GM21447 (cell line): ENCODE measurements around the gene MEGF11.

Source experiments
- ATAC-seq: cut with Tn5 transposase; IDR thresholded peaks from one replicate; pipeline ENCODE4 v1.9.1; 2021; ENCODE audit not compliant: unreplicated experiment

Gene MEGF11

DNA sequence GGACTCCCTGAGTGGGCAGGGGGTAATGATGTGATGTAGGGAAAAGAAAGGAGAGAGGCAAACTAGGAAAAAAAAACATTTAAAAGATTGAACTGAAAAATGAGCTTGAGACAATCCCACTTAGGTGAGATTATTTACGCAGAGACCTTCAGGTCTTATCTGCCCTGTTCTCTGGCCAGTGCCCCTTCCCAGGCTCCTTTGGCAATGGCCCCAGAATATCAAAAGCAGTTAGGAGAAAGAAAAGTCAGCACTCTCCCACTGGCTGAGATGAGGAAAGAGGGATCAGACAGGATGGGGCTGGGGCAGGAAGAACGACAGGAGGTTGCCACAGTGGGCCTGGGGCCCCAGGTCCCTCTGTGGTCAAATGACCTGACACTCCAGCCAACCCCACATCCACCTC, 105.4 kb downstream of the MEGF11 start:
- ATAC-seq: no peak

DNA sequence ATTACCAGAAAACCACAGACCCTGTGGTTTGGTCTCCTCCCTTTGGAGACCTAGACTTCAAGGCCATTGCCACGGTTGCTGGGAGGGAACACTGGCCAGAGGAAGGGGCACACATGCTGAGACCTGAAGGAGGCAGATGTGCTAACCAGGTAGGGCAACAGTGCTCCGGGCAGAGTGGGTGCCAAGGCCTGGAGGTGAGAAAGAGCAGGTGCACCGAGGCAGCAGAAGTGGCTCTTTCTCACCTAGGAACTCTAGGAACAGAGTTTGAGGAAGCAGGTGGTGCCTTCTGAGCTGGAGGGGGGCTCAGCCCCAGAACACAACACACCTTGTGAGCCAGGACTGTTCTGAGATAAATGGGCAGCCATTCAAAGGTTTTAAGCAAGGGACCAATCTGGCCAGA, 106.1 kb downstream of the MEGF11 start:
- ATAC-seq: no peak

DNA sequence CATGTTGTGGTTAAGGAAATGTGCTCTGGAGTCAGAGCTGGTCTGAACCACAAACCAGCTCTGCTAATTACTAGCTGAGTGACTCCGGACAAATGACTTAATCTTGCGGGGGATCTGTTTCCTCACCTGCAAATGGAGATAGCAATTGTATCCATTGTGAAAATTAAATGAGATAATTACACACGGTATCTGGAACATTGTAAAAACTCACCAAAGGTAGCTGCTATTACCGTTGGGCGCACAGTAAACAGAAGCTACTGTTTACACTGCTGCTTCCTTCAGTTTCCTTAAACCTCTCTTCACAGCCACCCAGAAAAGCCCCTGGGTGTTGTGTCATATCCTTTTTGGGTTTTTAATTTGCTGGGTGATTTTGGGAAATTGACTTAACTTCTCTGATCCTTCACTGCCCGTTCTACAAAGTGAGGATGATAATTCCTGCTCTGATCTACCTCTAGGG, 107.8 kb downstream of the MEGF11 start:
- ATAC-seq: no peak

DNA sequence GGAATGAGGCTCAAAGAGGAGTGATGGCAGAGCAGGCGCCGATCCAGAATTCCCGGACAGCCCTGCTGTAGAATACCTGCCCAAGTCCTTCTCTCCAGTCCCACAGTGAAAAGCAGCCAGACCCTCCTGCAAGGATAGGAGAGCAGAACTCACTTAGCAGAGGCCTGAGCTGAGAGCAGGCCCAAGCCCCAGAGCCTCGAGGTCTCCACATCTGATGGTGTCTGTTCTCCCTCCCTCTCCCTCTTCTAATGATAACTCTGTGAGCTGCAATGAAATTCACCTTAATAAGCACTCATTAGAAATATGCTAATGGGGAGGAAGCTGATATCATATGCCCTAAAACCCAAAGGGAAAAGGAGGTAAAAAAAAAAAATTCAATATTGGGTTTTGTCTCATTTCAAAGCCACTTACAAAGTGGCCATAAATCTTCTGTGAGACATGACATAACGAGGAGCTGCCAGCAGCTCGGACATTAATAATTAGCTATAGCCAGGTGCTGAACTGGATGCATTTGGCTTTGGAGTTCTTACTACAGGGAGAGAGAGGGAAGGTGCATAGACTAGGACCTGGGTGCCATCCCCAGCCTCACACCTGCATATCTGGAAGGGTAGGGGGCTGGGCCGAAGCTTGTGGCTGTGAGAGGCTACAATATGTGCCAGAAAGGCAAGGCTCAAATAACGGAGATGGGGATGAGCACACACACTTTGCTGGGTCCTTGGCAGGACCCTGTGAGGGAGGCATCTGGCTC, 108.4 kb downstream of the MEGF11 start:
- ATAC-seq: no peak

DNA sequence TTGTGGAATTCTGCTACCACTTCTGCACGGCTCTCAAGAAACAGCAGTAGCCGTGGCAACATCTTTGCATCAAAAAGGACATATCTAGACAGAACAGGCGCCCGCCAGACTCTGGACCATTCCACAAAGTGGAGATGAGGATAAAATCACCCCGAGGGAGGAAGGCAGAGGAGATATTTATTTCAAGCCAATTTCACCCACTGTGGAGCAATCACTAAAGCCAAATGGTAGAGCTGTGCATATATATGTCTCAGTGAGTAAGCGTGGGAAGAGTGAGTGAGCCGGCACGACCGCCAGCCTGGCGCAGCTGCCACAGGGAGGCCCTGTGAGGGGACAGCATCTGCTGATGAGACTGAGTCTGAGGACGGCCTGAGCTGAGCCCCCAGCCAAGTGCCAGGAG, 111.3 kb downstream of the MEGF11 start:
- ATAC-seq: no peak

DNA sequence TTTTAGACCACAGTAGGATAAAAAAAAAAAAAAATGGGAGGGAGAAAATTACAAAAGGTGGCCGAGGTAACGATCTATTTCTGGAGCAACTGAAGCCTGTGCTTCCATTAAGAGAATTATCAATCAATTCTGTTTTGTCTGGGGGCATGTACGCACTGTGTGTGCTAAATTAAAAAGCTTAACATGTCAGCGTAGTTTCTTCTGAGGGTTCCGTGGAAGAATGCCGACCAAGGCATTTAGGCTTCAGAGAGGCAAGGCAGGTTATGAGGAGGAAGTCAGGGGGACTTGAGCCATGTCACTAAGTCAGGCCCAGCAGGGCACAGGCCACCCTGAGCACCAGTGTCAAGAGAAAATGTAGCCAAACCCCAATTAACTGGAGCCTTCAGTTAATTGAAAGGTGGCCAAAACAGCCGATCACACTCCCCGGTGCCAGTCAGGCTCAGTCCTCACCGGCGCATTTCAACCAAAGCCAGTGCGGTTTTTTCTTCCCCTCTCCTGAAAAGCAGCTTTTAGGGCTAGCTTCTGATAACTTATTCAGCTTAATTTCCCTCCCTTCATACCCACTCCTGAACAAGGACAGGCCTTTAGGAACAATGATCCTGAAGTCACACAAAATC, 113.9 kb downstream of the MEGF11 start:
- no peak for ATAC-seq

DNA sequence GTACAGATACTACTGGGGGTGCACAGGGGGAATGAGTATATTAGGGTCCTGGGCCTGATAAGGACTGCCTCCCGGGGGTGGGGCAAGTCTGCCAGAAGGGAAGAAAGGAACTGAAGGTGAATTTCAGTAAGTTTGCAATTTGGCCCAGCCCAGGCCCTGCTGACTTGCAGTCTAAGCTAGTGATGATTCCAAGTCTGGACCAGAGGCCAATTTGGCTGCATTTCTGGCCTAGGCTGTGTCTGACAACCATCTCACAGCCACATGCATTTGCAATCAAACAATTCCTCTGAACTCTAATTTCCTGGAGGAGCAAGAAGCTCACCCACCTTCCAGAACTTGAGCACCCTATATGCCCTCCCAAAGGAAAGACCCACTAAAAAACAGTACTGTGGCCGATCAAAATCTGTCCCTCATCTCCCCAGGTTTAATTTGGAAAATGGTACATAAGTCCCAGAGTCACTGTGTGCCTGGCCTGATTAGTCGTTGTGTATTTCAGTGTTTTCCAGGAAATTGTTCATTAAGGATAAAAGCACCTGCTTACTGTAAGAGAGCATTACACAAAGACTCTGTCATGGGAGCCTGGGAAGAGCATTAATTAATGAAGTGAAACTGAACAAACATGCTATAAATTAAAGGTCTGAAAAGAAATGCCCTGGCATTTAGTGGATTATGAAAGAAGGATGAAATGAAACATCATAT, 114.5 kb downstream of the MEGF11 start:
- no peak for ATAC-seq

DNA sequence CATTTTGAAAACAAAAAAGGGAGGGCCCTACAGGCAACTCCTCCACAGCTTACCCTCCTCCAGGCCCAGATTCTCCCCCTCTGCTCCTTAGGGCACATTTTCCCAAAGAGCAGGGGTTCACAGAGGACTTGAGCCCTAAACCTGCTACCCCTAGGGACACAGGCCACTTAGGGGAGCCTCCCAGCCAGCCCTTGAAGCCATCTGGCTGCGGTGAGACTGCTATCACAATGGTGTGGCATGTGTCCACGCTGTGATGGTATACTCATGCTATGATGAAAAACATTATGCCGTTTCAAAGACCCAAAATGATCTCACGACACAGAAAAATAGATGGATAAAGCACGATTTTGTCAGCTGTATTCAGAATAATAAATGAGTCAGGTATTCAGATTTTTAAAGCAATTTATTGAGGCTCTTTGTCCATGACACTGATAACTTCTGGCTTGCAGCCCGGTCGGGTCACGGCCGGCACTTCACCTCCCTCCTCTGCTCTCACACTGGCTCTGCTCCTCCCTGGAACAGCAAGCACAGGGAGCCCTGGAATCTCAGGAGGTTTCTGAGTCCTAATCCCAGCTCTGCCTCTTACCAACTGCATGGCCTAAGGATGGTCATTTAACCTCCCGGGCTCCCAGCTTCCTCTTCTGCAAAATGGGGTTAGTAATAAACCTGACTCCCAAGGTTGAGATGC, 115.3 kb downstream of the MEGF11 start:
- ATAC-seq: no peak

DNA sequence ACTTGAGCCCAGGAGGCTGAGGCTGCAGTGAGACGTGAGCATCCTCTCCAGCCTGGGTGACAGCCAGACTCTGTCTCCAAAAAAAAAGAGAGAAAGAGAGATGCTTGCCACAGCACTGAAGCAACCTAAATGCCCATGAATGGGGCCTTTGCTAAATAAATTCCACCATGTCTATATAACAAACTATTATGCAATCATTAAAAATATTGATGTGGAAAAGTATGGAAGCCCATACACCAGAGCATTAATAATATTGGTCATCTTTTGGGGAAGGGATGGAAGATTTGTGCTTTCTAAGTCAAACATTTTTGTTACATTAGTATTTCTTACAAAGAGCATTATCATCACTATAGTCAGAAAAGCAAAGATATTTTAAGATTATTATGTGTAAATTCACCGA, 116.6 kb downstream of the MEGF11 start:
- no peak for ATAC-seq

DNA sequence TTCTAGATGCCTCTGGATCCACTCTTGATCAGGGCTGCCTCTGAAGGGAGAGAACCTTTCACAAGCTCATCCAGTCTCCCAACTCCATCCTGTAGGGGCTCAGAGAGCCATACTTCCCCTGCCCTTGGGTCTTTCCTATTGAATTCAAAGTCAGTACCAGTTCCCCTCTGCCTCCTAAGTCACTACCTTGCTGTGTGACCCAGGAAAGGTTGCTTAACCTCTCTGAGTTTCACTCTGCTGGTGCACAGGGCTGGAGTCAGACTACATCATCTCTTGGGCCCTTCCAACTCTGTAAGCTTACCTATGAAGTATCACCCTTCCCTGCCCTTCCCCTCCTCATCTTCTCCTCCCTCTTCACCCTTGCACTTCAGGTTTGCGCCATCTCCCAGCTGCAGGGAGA, 117.9 kb downstream of the MEGF11 start:
- no peak for ATAC-seq

DNA sequence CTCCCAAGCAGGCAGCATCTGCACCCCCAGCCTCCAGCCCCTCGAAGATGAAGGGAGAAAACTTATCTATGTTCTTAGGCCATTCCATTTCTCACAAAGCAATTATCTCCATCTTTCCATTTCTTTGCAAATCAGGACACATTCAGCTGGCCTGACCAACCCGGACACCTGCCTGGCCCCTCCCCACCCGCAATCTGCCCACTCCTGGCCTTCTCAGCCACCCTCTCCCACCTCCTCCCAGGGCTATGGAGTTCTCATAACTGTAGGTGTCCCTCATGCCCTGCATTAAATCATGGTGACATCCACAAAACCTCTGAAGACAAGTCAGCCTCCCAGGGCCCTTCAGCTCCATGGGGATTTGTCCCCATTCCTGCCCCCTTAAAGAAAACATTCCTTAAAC, 119.3 kb downstream of the MEGF11 start:
- no peak for ATAC-seq

DNA sequence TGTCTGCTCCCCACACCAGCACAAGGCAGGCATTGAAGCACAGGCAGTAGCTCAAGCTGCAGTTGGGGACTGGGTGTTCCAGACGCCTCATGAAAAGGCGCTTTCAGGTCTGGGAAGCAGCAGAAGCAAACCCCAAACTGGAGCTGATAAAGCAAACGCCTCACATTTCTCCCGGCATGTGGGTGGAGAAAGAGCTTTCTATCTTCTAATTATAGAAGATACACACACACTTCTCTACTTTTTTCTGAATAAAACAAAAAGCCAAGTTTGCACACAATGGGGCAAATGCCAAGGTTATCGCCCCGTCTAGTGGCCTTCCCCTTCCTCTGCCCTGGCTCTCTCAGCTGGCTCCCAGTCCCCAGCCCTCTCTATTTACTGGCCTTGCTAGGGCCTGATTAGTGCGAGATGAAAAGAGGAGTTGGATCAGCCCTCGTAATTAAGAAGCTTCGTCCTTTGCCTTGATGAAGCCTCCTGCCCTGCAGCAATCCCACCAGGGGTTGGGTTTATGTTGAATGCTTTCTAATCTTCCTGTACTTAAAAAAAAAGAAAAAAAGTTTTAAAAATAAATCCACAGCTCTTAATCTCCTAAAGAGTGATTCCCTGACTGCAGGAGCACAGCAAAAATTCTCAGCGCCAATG, 120.2 kb downstream of the MEGF11 start:
- ATAC-seq: no peak

DNA sequence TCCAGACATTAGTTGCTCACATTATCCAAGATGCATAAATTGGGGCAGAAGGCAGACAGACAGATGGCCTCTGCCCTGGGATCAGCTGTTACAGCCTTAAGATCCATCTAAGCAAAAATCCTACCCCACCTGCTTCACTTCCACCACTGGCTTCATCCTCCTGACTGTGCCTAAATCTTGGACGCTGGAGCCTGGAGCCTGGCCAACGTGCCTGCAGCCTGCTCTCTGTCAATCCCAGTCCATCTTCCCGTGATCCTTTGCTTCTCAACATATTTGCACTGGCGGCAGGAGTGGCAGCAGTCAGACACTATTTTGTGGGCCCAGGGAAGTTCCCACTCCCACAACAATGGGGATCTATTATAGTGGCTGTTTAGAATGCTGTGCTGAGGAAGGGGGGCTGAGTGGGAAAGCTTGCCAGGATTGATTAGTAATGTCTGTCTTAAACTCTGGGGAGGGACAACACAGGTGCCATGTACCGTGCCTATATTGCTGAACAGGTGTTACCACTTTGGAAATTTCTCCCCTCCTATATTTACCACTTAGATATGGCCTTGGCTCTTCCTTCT, 121.2 kb downstream of the MEGF11 start:
- no peak for ATAC-seq

DNA sequence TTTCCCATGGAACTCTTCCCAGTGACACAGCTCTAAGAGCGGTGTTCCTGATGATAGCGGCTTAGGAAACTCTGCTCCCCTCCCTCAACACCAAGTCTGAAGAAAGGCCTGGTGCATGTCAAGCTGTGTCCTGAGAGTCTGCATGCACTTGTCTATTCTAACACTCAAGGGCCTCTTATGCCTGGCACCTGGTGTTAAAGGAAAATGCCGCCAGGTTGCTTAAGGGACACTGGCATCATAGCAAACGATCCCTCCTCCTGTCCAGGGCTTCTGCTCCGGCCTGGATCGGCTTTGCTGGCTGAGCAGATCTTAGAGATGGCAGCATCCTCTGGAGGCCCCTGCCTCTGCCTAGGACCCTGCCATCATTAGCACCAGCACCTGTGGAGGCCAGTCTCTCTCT, 121.7 kb downstream of the MEGF11 start:
- ATAC-seq: no peak

DNA sequence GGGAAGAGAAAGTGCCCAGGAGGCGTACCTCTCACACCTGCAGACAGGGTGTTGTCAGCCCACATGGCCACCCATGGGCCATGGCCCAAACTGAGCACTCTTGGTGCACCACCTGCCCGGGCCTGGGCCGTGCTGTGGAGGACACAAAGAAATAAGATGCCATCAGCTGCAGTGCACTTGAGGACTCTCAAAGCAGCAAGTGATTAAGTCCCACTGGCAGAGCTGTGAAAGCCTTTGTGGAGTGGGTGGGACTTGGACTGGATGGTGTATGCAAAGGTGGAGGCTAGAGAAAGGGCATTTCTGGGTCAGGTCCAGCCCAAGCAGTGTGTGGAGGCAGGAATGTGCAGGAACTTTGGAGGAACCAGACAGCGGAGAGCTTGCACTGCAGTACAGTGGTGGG, 122.3 kb downstream of the MEGF11 start:
- ATAC-seq: no peak

DNA sequence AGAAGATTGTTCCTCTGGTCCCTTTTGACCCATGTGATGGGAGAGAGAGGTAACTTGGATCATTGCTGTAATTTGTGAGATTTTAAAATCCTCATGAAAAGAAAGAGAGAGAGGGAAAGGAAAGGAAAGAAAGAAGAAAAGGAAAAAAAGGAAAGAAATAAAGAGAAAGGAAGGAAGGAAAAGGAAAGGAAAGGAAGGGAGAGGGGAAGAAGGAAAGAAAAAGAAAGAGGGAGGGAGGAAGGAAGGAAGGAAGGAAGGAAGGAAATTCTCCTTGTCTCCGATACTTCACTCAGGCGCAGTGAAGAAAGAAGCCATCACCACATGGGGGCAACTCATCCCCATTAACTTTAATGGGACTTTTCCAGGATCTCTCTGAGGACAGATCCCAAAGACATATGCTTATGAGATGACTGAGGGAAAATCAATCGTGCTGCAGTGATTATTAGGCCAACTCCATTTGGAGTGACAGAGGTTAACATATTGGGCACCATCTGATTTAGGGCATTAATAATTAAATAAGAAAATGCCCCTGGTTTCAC, 123.0 kb downstream of the MEGF11 start:
- no peak for ATAC-seq

DNA sequence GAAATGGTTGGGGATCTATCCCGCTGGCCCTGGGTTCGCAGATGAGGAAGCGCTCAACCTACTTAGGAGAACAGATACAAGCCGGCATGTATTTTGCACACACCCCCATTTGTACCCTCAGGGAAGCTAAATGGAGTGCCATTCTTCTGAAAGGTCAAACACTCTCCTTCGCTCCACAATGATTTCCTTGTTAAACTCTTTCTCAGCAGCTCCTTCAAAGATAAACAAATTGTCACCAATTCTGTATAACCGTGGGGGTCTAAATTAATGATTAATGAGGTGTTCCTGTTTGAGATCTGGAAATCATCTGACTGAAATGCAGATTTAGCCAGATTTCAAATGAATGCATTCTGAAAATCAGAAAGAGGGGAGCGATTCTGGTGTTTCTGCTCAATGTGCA, 124.0 kb downstream of the MEGF11 start:
- ATAC-seq: no peak

DNA sequence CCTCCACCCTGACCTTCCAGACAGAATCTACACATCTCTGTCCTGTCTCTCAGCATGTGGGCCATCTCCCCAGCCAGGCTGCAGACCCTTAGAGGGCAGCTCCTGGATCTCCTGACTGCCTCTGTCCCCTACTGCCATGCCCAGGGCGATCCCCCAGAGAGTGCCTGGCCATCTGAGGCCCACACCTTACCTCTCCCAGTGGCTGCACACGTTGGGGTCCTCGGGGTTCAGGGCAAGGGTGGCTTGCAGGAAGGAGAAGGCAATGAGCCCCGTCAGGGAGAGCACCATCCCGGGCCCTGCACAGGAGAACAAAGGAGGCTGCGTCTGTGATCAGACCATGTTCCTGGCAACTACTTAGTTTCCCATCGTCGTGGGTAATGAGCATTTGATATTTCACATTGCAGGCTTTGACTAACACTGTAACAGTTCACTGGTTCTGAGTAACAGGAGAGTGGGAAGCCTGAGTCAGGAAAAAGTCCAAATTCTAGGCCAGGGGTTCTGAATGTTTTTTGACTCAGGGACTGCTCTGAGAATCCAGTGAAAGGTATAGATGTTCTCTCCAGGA, 125.4 kb downstream of the MEGF11 start:
- ATAC-seq: no peak

DNA sequence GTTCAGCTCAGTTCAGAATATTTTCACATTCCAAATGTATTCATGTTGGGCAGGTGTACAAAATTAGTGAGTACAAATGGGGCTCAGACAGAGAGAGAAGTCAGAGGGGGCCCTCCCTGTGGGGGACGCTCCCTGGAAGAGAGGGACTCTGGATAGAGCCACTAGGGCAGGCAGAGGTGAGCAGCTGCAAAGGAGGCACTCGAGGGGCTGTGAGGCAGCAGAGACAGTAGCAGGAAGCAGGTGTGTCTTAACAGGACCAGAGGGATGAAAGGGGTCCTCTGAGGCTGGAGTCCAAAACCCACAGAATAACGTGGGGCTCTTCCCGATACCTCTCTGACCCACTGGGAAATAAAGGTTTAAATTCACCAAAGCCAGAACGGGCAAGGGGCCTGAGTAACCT, 127.1 kb downstream of the MEGF11 start:
- no peak for ATAC-seq

DNA sequence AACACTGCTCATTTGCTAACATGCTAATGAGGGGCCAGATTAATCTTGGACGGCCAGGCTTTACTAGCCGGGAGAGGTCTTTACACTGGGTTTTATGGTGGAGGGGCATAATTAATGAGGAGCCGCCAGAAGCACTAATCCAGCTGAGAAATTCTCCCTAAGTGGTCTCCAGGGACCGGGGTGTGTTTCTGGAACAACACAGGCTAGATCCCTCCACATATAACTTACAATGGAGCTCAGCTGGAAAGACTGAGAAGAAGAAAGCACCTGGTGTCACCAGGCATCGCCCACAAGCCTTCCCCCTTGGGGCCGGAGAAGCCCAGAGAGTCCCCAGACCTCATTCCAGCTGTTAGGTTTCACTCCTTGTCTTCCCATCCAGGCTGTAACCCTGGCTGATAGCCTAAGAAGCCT, 127.5 kb downstream of the MEGF11 start:
- ATAC-seq: no peak
